Large intestine (tissue), 3 donors: ENCODE results near the gene PFKP. TPM values are rescaled to one million over a fixed set of nuclear protein-coding genes. Genes with fewer than 3 reads are reported as not detected.
A peak's percentile ranks its signal among the peaks of the same experiment; 100 is the strongest.

ENCODE experiments used
- DNase-seq, 2 donors: peaks; one replicate each; pipeline versions ENCODE4 v3.0.0 to v3.0.0-alpha.2; 2013
- H3K27ac ChIP-seq: one replicate; pipeline ENCODE4 v1.5.1; 2013; ENCODE audit warnings: low read length
- H3K27me3 ChIP-seq: 2 replicates; pipeline ENCODE4 v1.6.1; 2013; ENCODE audit warnings: low read length; ENCODE audit not compliant: control insufficient read depth, insufficient read depth
- H3K36me3 ChIP-seq: 2 replicates; pipeline ENCODE4 v1.6.1; 2013; ENCODE audit warnings: low read length; ENCODE audit not compliant: control insufficient read depth, insufficient read depth
- H3K4me1 ChIP-seq: one replicate; pipeline ENCODE4 v1.6.1; 2013; ENCODE audit warnings: low read length; ENCODE audit not compliant: control insufficient read depth, insufficient read depth
- H3K4me3 ChIP-seq: one replicate; pipeline ENCODE4 v1.5.1; 2013; ENCODE audit warnings: low read length
- H3K9me3 ChIP-seq: one replicate; pipeline ENCODE4 v1.6.1; 2013; ENCODE audit warnings: mild to moderate bottlenecking, low read depth, low read length, moderate library complexity; ENCODE audit not compliant: control insufficient read depth
- WGBS: methylation state at CpG from one replicate; pipeline ENCODE4 v1.1.5; 2013; ENCODE audit warnings: low lambda C conversion rate; ENCODE audit not compliant: insufficient coverage; 5-methylcytosine and 5-hydroxymethylcytosine counted together
- polyA plus RNA-seq: library from polyadenylated mRNA; unstranded; fragments of 120-200 nt; gene quantifications from one replicate; pipeline ENCODE4 v1.2.1, GENCODE V29; 2013

PFKP gene
- polyA plus RNA-seq, 1 donor: 29.2 TPM

DNA sequence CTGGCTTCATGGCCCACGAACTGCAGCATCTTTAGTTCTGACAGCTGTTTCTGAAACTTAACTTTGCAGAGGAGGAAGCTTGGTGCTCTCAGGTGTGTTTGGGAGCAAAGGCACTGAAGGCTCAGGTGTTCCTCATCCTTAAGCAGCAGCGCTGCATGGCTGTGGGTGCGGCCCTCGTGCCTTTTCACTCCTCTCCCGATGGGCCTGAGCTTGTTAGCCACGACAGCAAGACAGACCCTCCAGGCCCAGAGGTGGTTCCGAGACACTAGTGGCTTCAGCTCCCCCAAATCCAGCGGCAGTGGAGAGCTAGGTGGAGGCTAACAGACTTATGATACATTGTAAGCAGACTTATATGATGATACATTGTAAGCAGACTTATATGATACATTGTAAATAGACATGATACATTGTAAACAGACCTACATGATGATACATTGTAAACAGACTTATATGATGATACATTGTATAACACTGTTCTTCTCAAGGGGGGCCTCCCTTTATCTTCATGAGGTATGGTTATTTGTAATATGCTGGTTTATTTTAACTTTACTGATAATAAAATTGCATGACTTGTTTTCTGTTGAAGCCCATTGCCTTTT lies 14.1 kb downstream of the PFKP start:
- no peak overlapping the region for H3K27ac ChIP-seq
- no peaks in the 10 kb centered on the region for H3K9me3 ChIP-seq
- no peak overlapping the region for H3K4me3 ChIP-seq
- H3K4me1 ChIP-seq: peaks cover 16% of the 10 kb centered on the region
- 100% methylated on average over 1 of the region's 8 CpGs for WGBS
- no peak for DNase-seq
- H3K27me3 ChIP-seq: no peaks in the 10 kb centered on the region
- H3K36me3 ChIP-seq: no peaks in the 10 kb centered on the region

DNA sequence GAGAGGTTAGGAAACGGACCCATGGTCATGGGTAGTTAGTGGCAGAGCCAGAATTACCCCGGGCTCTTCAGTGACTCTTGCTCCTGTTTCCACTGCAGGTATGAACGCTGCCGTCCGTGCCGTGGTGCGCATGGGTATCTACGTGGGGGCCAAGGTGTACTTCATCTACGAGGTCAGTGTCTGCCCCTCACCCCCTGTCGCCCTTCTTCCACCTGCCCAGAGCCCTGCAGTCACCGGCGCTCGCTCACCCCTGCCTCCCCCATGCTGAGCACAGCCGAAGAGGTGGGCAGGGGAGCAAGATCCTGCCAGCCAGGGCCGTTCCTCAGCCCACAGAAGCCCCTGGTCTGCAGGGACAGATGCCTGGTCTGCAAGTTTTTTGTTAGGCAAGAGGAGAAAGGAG lies 14.9 kb downstream of the PFKP start:
- H3K36me3 ChIP-seq: no peaks in the 10 kb centered on the region
- H3K27me3 ChIP-seq: no peaks in the 10 kb centered on the region
- whole genome bisulfite sequencing: no CpG with 5 or more reads among the region's 15 CpGs
- H3K27ac ChIP-seq: no peak overlapping the region
- H3K4me3 ChIP-seq: no peak overlapping the region
- H3K4me1 ChIP-seq: peaks cover 16% of the 10 kb centered on the region
- DNase-seq: no peak
- no peaks in the 10 kb centered on the region for H3K9me3 ChIP-seq

GRCh38 chr10:3085785-3086567 lies 18.6 kb downstream of the PFKP start:
- Histone ChIP-seq H3K27ac (no peak overlapping the region), H3K9me3 (no peaks in the 10 kb centered on the region), H3K36me3 (no peaks in the 10 kb centered on the region), H3K4me1 (no peaks in the 10 kb centered on the region), H3K4me3 (no peak overlapping the region), H3K27me3 (no peaks in the 10 kb centered on the region)
- no CpG with 5 or more reads among the region's 20 CpGs for WGBS
- DNase-seq: no peak

- no peak overlapping the region for H3K4me3 ChIP-seq
- H3K27ac ChIP-seq: no peak overlapping the region
- WGBS: no CpG with 5 or more reads among the region's 12 CpGs
- H3K27me3 ChIP-seq: no peaks in the 10 kb centered on the region
- no peak for DNase-seq
- H3K9me3 ChIP-seq: no peaks in the 10 kb centered on the region
- no peaks in the 10 kb centered on the region for H3K36me3 ChIP-seq
- peaks cover 13% of the 10 kb centered on the region for H3K4me1 ChIP-seq
These were observed 23.0 kb downstream of the PFKP start for GRCh38 chr10:3090388-3090787.

- Histone ChIP-seq H3K4me1 (peaks cover 17% of the 10 kb centered on the region), H3K4me3 (no peak overlapping the region), H3K9me3 (no peaks in the 10 kb centered on the region), H3K36me3 (no peaks in the 10 kb centered on the region), H3K27ac (no peak overlapping the region), H3K27me3 (no peaks in the 10 kb centered on the region)
- 20% methylated on average over 1 of the region's 17 CpGs for WGBS
- DNase-seq: no peak
These were observed 23.8 kb downstream of the PFKP start for GRCh38 chr10:3090914-3091787.

- WGBS: no CpG with 5 or more reads among the region's 5 CpGs
- Histone ChIP-seq H3K27me3 (no peaks in the 10 kb centered on the region), H3K9me3 (no peaks in the 10 kb centered on the region), H3K4me1 (peaks cover 21% of the 10 kb centered on the region), H3K27ac (no peak overlapping the region), H3K4me3 (no peak overlapping the region), H3K36me3 (no peaks in the 10 kb centered on the region)
- DNase-seq: no peak
These were observed 24.6 kb downstream of the PFKP start for GRCh38 chr10:3091921-3092320.

DNA sequence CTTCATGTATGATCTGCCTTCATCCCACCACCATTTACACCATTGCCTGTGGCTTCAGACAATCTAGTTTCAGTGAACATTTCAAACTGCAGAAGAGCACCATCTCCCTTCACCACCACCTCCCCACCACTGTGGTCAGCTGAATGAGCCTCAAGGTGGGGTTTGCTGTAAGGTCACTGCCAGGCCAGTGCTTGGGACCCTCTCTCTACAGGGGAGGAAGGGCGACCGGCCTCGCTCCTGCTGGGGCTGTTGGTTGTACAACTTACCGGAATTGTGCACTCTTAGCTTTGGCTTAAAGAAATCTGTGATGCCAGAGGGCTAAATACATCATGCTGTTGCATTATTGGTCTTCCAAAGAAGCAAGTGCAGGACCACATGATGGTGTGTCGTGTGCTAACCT lies 26.6 kb downstream of the PFKP start:
- no peak overlapping the region for H3K27ac ChIP-seq
- no peak for DNase-seq

DNA sequence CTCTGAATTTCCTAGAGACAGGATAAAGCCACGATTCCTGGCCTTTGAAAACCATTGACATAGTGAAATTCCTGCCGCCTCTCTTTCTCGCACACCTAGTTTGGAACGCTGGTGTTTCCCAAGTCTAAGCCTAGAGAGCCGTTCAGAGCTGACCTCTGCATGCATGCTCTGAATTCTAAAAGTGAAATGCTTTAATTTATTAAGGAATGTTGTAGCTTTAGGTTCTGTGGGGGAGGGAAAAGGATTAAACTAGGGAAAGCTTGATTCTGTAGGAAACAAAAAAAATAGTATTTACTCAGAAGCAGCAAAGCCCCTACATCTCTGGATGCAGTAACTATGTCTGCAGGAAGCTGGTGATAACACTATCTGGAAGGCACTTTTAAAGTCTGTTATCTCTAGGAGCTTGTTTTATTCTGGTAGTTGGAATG lies 27.3 kb downstream of the PFKP start:
- no CpG with 5 or more reads among the region's 5 CpGs for WGBS
- Histone ChIP-seq H3K4me1 (peaks cover 21% of the 10 kb centered on the region), H3K4me3 (no peak overlapping the region), H3K27me3 (no peaks in the 10 kb centered on the region), H3K9me3 (no peaks in the 10 kb centered on the region), H3K27ac (peak overlapping the region; percentile 10), H3K36me3 (no peaks in the 10 kb centered on the region)
- peak in 1 of 2 donors; percentile 10 for DNase-seq

More for the DNA sequence above, 26.6 kb downstream of the PFKP start:
- no CpG with 5 or more reads among the region's 5 CpGs for WGBS
- Histone ChIP-seq H3K9me3 (no peaks in the 10 kb centered on the region), H3K27me3 (no peaks in the 10 kb centered on the region), H3K36me3 (no peaks in the 10 kb centered on the region), H3K4me1 (peaks cover 21% of the 10 kb centered on the region), H3K4me3 (no peak overlapping the region)

GRCh38 chr10:3095373-3096139 lies 28.2 kb downstream of the PFKP start:
- DNase-seq: peak; percentile 65 to 83
- peaks cover 3% of the 10 kb centered on the region for H3K36me3 ChIP-seq
- peaks cover 21% of the 10 kb centered on the region for H3K4me1 ChIP-seq
- WGBS: 24% methylated on average over 7 of the region's 17 CpGs
- no peaks in the 10 kb centered on the region for H3K9me3 ChIP-seq
- no peaks in the 10 kb centered on the region for H3K27me3 ChIP-seq
- peak overlapping the region; percentile 10 for H3K27ac ChIP-seq
- no peak overlapping the region for H3K4me3 ChIP-seq

DNA sequence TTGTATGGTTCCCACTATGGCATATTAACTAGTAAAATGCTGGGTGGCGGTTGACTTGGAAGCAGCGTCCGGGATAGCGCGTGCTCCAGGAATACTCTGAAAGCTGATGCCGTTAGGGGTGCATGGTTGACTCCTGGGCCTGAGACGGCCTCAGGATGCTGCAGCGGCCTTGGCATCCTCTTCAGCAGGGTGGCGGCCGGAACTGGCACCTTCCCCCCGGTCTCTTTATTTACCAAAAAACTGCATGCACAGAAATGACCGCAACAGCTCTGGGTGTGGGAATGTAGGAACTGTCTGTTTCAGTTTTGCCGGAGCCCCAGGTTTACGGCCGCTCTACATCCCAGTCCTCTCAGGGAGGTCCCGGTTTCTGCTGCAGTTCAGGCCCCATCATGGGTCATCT lies 28.8 kb downstream of the PFKP start:
- Histone ChIP-seq H3K4me3 (no peak overlapping the region), H3K36me3 (peaks cover 6% of the 10 kb centered on the region), H3K4me1 (peaks cover 21% of the 10 kb centered on the region), H3K27me3 (no peaks in the 10 kb centered on the region), H3K27ac (no peak overlapping the region), H3K9me3 (peaks cover under 1% of the 10 kb centered on the region)
- WGBS: 80% methylated on average over 1 of the region's 16 CpGs
- no peak for DNase-seq
